ENCODE results near the gene KRT75.

KRT75 gene

DNA sequence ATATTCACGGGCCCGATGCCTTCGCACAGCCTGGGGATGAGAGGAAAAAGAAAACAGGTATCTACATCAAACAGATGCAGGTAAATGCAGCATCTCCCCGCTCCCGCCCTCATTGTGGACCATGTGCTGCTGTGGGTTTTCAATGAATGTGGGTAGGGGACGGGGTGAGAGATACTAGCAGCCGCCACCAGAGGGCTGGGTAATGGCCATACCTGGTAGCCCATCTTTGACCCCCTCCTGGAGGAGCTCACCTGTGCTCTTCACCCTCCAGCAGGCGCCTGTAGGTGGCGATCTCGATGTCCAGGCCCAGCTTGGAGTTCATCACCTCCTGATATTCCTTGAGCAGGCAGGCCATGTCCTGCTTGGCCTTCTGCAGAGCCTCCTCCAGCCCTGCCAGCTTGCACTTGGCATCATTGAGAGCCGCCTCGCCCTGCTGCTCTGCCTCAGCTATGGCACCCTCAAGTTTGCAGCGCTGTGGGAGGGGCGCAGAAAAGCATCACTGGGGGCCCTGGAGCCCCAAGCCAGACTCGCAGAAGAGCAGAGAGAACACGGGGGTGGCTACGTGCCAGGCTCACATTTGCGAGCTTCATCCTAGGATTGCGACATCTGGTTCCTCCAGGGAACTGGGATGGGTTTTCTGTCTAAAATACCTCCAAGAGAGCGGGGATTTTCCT lies 38.3 kb downstream of the KRT75 start:
- no peaks in the 10 kb centered on the region for H3K4me1 ChIP-seq (ENCODE audit: control insufficient read depth, insufficient read depth, low read length)
- no peak overlapping the region for H3K27ac ChIP-seq (ENCODE audit: extremely low read depth, low read depth, low read length)
- no peaks in the 10 kb centered on the region for H3K36me3 ChIP-seq (ENCODE audit: control insufficient read depth in 2 of 2, insufficient read depth in 1 of 2, low read length in 2 of 2)
- H3K9me3 ChIP-seq (ENCODE audit: control insufficient read depth, insufficient read depth, low read depth, low read length), result no peaks in the 10 kb centered on the region
- CTCF ChIA-PET, result interaction anchor here (0.6 to 4.6 kb wide), 42 partner anchors 8 to 484 kb away, joined by 3 to 26 read pairs (median 4); partner anchors contain the start of genes KRT6A, KRT74, KRT82 and KRT84
- TF ChIP-seq ZNF529 (tag by site-specific recombination; IDR thresholded peaks at IDR 0.05; ENCODE audit: insufficient replicate concordance) (no peak), CTCF (tag by site-specific recombination; IDR thresholded peaks at IDR 0.05) (no peak), ZNF121 (tag by site-specific recombination; IDR thresholded peaks at IDR 0.05) (no peak), ZNF18 (tag by site-specific recombination; IDR thresholded peaks at IDR 0.05) (no peak), SP7 (tag by site-specific recombination; IDR thresholded peaks at IDR 0.05) (no peak), ZNF785 (tag by site-specific recombination; IDR thresholded peaks at IDR 0.05) (no peak)
- no peak overlapping the region for H3K4me3 ChIP-seq (ENCODE audit: low read depth, low read length)
- POLR2A ChIA-PET, result no interaction called here

DNA sequence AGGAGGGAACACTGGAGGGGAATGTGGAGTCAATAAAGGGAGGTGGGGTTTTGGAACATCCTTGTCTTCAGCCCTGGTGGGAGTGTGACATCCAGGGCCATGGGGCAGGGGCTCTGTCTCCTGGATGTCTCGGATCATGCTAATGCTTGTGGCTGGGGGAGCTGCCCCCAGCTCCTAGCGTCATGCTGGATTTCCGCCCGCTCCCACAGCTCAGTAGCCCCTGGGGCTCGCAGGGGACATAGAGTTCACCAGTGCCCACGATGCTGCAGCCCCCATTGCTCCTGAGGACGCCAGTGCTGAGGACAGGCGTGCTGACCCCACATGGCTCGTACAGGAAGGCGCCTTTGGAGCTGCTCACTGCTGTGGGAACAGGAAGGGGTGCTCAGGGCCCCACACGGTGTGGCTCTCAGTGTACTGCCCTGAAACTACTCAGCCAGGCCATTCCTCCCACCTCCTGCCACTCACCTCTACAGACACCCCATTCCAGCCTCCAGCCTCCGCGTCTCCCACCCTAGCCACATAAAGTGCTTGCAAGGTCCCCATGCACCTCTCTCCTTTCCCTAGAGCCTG lies 39.2 kb downstream of the KRT75 start:
- no peaks in the 10 kb centered on the region for H3K9me3 ChIP-seq (ENCODE audit: control insufficient read depth, insufficient read depth, low read depth, low read length)
- H3K36me3 ChIP-seq (ENCODE audit: control insufficient read depth in 2 of 2, insufficient read depth in 1 of 2, low read length in 2 of 2), result no peaks in the 10 kb centered on the region
- H3K4me3 ChIP-seq (ENCODE audit: low read depth, low read length), result no peak overlapping the region
- ChIA-PET CTCF (interaction anchor here (0.5 to 4.6 kb wide), 28 partner anchors 10 to 541 kb away, joined by 3 to 26 read pairs (median 4); partner anchors contain the start of genes KRT6A and KRT82), POLR2A (no interaction called here)
- H3K27ac ChIP-seq (ENCODE audit: extremely low read depth, low read depth, low read length), result no peak overlapping the region
- H3K4me1 ChIP-seq (ENCODE audit: control insufficient read depth, insufficient read depth, low read length), result no peaks in the 10 kb centered on the region
- TF ChIP-seq ZNF548 (tag by site-specific recombination; IDR thresholded peaks at IDR 0.05) (no peak), ZNF473 (tag by site-specific recombination; IDR thresholded peaks at IDR 0.05) (no peak), BCL11A (tag by site-specific recombination; IDR thresholded peaks at IDR 0.05; ENCODE audit: low read depth) (no peak), HOXC10 (CRISPR knock-in tag; IDR thresholded peaks at IDR 0.05) (no peak), ZNF280C (tag by site-specific recombination; IDR thresholded peaks at IDR 0.05) (no peak), ZNF433 (tag by site-specific recombination; IDR thresholded peaks at IDR 0.05; ENCODE audit: low read depth) (no peak), ZNF362 (tag by site-specific recombination; IDR thresholded peaks at IDR 0.05) (no peak), IKZF3 (tag by site-specific recombination; IDR thresholded peaks at IDR 0.05) (no peak), ZNF423 (tag by site-specific recombination; IDR thresholded peaks at IDR 0.05) (no peak), ZNF530 (tag by site-specific recombination; IDR thresholded peaks at IDR 0.05; ENCODE audit: low read depth) (no peak), ZIC2 (tag by site-specific recombination; IDR thresholded peaks at IDR 0.05) (no peak), ATF2 (tag by site-specific recombination; IDR thresholded peaks at IDR 0.05; ENCODE audit: low read depth) (no peak)
- TF ChIP-seq, protein P1, sequence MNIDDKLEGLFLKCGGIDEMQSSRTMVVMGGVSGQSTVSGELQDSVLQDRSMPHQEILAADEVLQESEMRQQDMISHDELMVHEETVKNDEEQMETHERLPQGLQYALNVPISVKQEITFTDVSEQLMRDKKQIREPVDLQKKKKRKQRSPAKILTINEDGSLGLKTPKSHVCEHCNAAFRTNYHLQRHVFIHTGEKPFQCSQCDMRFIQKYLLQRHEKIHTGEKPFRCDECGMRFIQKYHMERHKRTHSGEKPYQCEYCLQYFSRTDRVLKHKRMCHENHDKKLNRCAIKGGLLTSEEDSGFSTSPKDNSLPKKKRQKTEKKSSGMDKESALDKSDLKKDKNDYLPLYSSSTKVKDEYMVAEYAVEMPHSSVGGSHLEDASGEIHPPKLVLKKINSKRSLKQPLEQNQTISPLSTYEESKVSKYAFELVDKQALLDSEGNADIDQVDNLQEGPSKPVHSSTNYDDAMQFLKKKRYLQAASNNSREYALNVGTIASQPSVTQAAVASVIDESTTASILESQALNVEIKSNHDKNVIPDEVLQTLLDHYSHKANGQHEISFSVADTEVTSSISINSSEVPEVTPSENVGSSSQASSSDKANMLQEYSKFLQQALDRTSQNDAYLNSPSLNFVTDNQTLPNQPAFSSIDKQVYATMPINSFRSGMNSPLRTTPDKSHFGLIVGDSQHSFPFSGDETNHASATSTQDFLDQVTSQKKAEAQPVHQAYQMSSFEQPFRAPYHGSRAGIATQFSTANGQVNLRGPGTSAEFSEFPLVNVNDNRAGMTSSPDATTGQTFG (tag by site-specific recombination; IDR thresholded peaks at IDR 0.05; ENCODE audit: borderline replicate concordance), result no peak
- TF ChIP-seq, protein P2, sequence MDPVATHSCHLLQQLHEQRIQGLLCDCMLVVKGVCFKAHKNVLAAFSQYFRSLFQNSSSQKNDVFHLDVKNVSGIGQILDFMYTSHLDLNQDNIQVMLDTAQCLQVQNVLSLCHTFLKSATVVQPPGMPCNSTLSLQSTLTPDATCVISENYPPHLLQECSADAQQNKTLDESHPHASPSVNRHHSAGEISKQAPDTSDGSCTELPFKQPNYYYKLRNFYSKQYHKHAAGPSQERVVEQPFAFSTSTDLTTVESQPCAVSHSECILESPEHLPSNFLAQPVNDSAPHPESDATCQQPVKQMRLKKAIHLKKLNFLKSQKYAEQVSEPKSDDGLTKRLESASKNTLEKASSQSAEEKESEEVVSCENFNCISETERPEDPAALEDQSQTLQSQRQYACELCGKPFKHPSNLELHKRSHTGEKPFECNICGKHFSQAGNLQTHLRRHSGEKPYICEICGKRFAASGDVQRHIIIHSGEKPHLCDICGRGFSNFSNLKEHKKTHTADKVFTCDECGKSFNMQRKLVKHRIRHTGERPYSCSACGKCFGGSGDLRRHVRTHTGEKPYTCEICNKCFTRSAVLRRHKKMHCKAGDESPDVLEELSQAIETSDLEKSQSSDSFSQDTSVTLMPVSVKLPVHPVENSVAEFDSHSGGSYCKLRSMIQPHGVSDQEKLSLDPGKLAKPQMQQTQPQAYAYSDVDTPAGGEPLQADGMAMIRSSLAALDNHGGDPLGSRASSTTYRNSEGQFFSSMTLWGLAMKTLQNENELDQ (tag by site-specific recombination; IDR thresholded peaks at IDR 0.05; ENCODE audit: low read depth), result no peak

Measured in HEK293 (cell line).